Activated naive CD8-positive, alpha-beta T cell treated with anti-CD3 and anti-CD28 coated beads, Interleukin-2, amount 10 ng/mL, durations not matched to agents 7 days and 5 days (primary cell): ENCODE data around the gene MRM2. TPM values are rescaled to one million over a fixed set of nuclear protein-coding genes. Genes with fewer than 3 reads are reported as not detected.

Experiments used
- ATAC-seq: fragments of 150-1000 bp; cut with Tn5 transposase; one replicate; pipeline ENCODE4 v1.10.0; 2021; ENCODE audit warnings: low read depth, moderate library complexity
- POLR2A ChIA-PET: fragments of 350-600 bp; sonication (Branson Sonifier 250); formaldehyde crosslinking; loops from one replicate; lab custom pipeline; 2021; ENCODE audit warnings: antibody characterized with exemption; lab: Charles Lee
- DNase-seq: peaks from one replicate; pipeline ENCODE4 v3.0.0; 2021
- H3K27ac Mint-ChIP-seq: one replicate; pipeline ENCODE4 v1.8.0; 2022; ENCODE audit warnings: mild to moderate bottlenecking, mixed read lengths
- H3K27me3 Mint-ChIP-seq: one replicate; pipeline ENCODE4 v1.8.0; 2022; ENCODE audit warnings: mild to moderate bottlenecking, moderate library complexity, mixed read lengths
- H3K36me3 Mint-ChIP-seq: one replicate; pipeline ENCODE4 v1.8.0; 2021; ENCODE audit warnings: mild to moderate bottlenecking, mixed read lengths
- H3K4me1 Mint-ChIP-seq: one replicate; pipeline ENCODE4 v1.8.0; 2021; ENCODE audit warnings: mixed read lengths
- H3K4me3 Mint-ChIP-seq: one replicate; pipeline ENCODE4 v1.8.0; 2022; ENCODE audit warnings: mild to moderate bottlenecking, moderate library complexity, mixed read lengths
- H3K9me3 Mint-ChIP-seq: one replicate; pipeline ENCODE4 v1.8.0; 2021; ENCODE audit warnings: mixed read lengths
- total RNA-seq, 2 experiments: library from RNA; stranded (reverse); gene quantifications; one replicate each; pipeline ENCODE4 v1.2.3, GENCODE V29; 2021

MRM2 gene
- total RNA-seq, 2 experiments from 2014 or later, result 27.4 to 29.3 TPM

GRCh38 chr7:2220030-2220429 lies 22.0 kb downstream of the MRM2 start:
- ATAC-seq (no peak), DNase-seq (no peak)
- Mint-ChIP-seq H3K4me1 (no peaks in the 10 kb centered on the region), H3K4me3 (no peak overlapping the region), H3K27ac (no peak overlapping the region), H3K27me3 (no peaks in the 10 kb centered on the region), H3K9me3 (no peaks in the 10 kb centered on the region), H3K36me3 (peaks cover 8% of the 10 kb centered on the region)
- POLR2A ChIA-PET, result no interaction called here

GRCh38 chr7:2219606-2220005 lies 22.4 kb downstream of the MRM2 start:
- DNase-seq (no peak), ATAC-seq (no peak)
- Mint-ChIP-seq H3K9me3 (no peaks in the 10 kb centered on the region), H3K4me1 (no peaks in the 10 kb centered on the region), H3K4me3 (no peak overlapping the region), H3K27me3 (no peaks in the 10 kb centered on the region), H3K36me3 (peaks cover 8% of the 10 kb centered on the region), H3K27ac (no peak overlapping the region)
- POLR2A ChIA-PET, result no interaction called here

- ATAC-seq (no peak), DNase-seq (no peak)
- Mint-ChIP-seq H3K27ac (no peak overlapping the region), H3K4me3 (no peak overlapping the region), H3K4me1 (no peaks in the 10 kb centered on the region), H3K36me3 (peaks cover 6% of the 10 kb centered on the region), H3K9me3 (no peaks in the 10 kb centered on the region), H3K27me3 (no peaks in the 10 kb centered on the region)
- POLR2A ChIA-PET, result no interaction called here
Measured at GRCh38 chr7:2219136-2219535, 22.9 kb downstream of the MRM2 start.

GRCh38 chr7:2218444-2218785 lies 23.6 kb downstream of the MRM2 start:
- H3K9me3 Mint-ChIP-seq, result no peaks in the 10 kb centered on the region
- H3K27ac Mint-ChIP-seq, result no peak overlapping the region
- peaks cover 1% of the 10 kb centered on the region for H3K4me1 Mint-ChIP-seq
- POLR2A ChIA-PET, result no interaction called here
- ATAC-seq (no peak), DNase-seq (no peak)
- no peaks in the 10 kb centered on the region for H3K27me3 Mint-ChIP-seq
- H3K36me3 Mint-ChIP-seq, result peaks cover 6% of the 10 kb centered on the region
- H3K4me3 Mint-ChIP-seq, result no peak overlapping the region

GRCh38 chr7:2217716-2218443 lies 24.1 kb downstream of the MRM2 start:
- no peak overlapping the region for H3K4me3 Mint-ChIP-seq
- H3K27ac Mint-ChIP-seq, result no peak overlapping the region
- DNase-seq, result no peak
- peaks cover 1% of the 10 kb centered on the region for H3K4me1 Mint-ChIP-seq
- POLR2A ChIA-PET, result interaction anchor here (0.5 kb wide), 1 partner anchor 77 kb away, joined by 3 read pairs; no protein-coding TSS in a partner anchor
- H3K9me3 Mint-ChIP-seq, result no peaks in the 10 kb centered on the region
- ATAC-seq, result no peak
- no peaks in the 10 kb centered on the region for H3K27me3 Mint-ChIP-seq
- H3K36me3 Mint-ChIP-seq, result peaks cover 7% of the 10 kb centered on the region

GRCh38 chr7:2217206-2217605 lies 24.8 kb downstream of the MRM2 start:
- Mint-ChIP-seq H3K4me3 (no peak overlapping the region), H3K9me3 (no peaks in the 10 kb centered on the region), H3K4me1 (peaks cover 1% of the 10 kb centered on the region), H3K27ac (no peak overlapping the region), H3K27me3 (no peaks in the 10 kb centered on the region), H3K36me3 (peaks cover 12% of the 10 kb centered on the region)
- POLR2A ChIA-PET, result interaction anchor here (0.5 to 1.0 kb wide), 2 partner anchors 15 to 77 kb away, joined by 3 read pairs; partner anchors contain the start of gene MAD1L1
- DNase-seq (no peak), ATAC-seq (no peak)

GRCh38 chr7:2215851-2216250 lies 26.2 kb downstream of the MRM2 start:
- Mint-ChIP-seq H3K27me3 (no peaks in the 10 kb centered on the region), H3K4me1 (peaks cover 1% of the 10 kb centered on the region), H3K4me3 (no peak overlapping the region), H3K27ac (no peak overlapping the region), H3K9me3 (no peaks in the 10 kb centered on the region), H3K36me3 (peaks cover 10% of the 10 kb centered on the region)
- POLR2A ChIA-PET, result interaction anchor here (1.0 kb wide), 1 partner anchor 17 kb away, joined by 3 read pairs; the partner anchor contains the start of gene MAD1L1
- ATAC-seq (no peak), DNase-seq (no peak)

- POLR2A ChIA-PET, result no interaction called here
- H3K4me3 Mint-ChIP-seq, result no peak overlapping the region
- H3K27me3 Mint-ChIP-seq, result no peaks in the 10 kb centered on the region
- peaks cover 1% of the 10 kb centered on the region for H3K4me1 Mint-ChIP-seq
- H3K27ac Mint-ChIP-seq, result no peak overlapping the region
- H3K9me3 Mint-ChIP-seq, result no peaks in the 10 kb centered on the region
- ATAC-seq, result no peak
- no peak for DNase-seq
- H3K36me3 Mint-ChIP-seq, result peaks cover 10% of the 10 kb centered on the region
Measured at GRCh38 chr7:2214636-2215035, 27.4 kb downstream of the MRM2 start.

GRCh38 chr7:2213551-2214215 lies 28.3 kb downstream of the MRM2 start:
- ATAC-seq, result no peak
- Mint-ChIP-seq H3K4me3 (no peak overlapping the region), H3K27me3 (no peaks in the 10 kb centered on the region), H3K4me1 (peaks cover 1% of the 10 kb centered on the region), H3K9me3 (no peaks in the 10 kb centered on the region), H3K27ac (no peak overlapping the region), H3K36me3 (peaks cover 13% of the 10 kb centered on the region)
- DNase-seq, result no peak
- POLR2A ChIA-PET, result no interaction called here

- H3K36me3 Mint-ChIP-seq, result peaks cover 13% of the 10 kb centered on the region
- no peaks in the 10 kb centered on the region for H3K9me3 Mint-ChIP-seq
- no peak overlapping the region for H3K27ac Mint-ChIP-seq
- H3K27me3 Mint-ChIP-seq, result no peaks in the 10 kb centered on the region
- H3K4me3 Mint-ChIP-seq, result no peak overlapping the region
- ATAC-seq (no peak), DNase-seq (no peak)
- POLR2A ChIA-PET, result no interaction called here
- peaks cover 1% of the 10 kb centered on the region for H3K4me1 Mint-ChIP-seq
Measured at GRCh38 chr7:2212906-2213305, 29.1 kb downstream of the MRM2 start.

- Mint-ChIP-seq H3K27ac (no peak overlapping the region), H3K27me3 (no peaks in the 10 kb centered on the region)
Measured at GRCh38 chr7:2211926-2212325, 30.1 kb downstream of the MRM2 start.

GRCh38 chr7:2211259-2211880 lies 30.6 kb downstream of the MRM2 start:
- H3K27ac Mint-ChIP-seq, result no peak overlapping the region
- POLR2A ChIA-PET, result no interaction called here
- H3K4me3 Mint-ChIP-seq, result no peak overlapping the region
- no peaks in the 10 kb centered on the region for H3K9me3 Mint-ChIP-seq
- ATAC-seq, result no peak
- H3K36me3 Mint-ChIP-seq, result peaks cover 11% of the 10 kb centered on the region
- H3K4me1 Mint-ChIP-seq, result peaks cover 1% of the 10 kb centered on the region
- no peak for DNase-seq
- H3K27me3 Mint-ChIP-seq, result no peaks in the 10 kb centered on the region

More at GRCh38 chr7:2211926-2212325, 30.1 kb downstream of the MRM2 start:
- DNase-seq (no peak), ATAC-seq (no peak)
- H3K36me3 Mint-ChIP-seq, result peaks cover 12% of the 10 kb centered on the region
- no peaks in the 10 kb centered on the region for H3K9me3 Mint-ChIP-seq
- peaks cover 1% of the 10 kb centered on the region for H3K4me1 Mint-ChIP-seq
- POLR2A ChIA-PET, result no interaction called here
- H3K4me3 Mint-ChIP-seq, result no peak overlapping the region

- H3K27ac Mint-ChIP-seq, result no peak overlapping the region
Measured at GRCh38 chr7:2210551-2211258, 31.3 kb downstream of the MRM2 start.

More at GRCh38 chr7:2210551-2211258, 31.3 kb downstream of the MRM2 start:
- Mint-ChIP-seq H3K9me3 (no peaks in the 10 kb centered on the region), H3K27me3 (no peaks in the 10 kb centered on the region), H3K36me3 (peaks cover 11% of the 10 kb centered on the region), H3K4me3 (no peak overlapping the region), H3K4me1 (peaks cover 1% of the 10 kb centered on the region)
- POLR2A ChIA-PET, result no interaction called here
- DNase-seq, result no peak
- no peak for ATAC-seq
